Measurements from ENCODE around the gene DNAJC6.

DNA sequence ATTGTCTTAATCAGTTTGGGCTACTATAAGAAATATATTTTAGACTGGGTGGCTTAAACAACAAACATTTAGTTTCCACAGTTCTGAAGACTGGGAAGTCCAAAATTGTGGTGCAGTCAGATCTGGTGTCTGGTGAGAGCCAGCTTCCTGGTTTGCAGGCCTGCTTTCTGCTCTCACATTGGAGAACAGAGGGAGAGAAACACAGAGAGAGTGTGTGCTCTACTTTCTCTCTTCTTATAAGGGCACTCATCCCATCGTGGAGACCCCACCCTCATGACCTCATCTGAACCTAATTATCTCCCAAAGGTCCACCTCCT is 115.2 kb downstream of the DNAJC6 start:
- TF ChIP-seq, protein P1, sequence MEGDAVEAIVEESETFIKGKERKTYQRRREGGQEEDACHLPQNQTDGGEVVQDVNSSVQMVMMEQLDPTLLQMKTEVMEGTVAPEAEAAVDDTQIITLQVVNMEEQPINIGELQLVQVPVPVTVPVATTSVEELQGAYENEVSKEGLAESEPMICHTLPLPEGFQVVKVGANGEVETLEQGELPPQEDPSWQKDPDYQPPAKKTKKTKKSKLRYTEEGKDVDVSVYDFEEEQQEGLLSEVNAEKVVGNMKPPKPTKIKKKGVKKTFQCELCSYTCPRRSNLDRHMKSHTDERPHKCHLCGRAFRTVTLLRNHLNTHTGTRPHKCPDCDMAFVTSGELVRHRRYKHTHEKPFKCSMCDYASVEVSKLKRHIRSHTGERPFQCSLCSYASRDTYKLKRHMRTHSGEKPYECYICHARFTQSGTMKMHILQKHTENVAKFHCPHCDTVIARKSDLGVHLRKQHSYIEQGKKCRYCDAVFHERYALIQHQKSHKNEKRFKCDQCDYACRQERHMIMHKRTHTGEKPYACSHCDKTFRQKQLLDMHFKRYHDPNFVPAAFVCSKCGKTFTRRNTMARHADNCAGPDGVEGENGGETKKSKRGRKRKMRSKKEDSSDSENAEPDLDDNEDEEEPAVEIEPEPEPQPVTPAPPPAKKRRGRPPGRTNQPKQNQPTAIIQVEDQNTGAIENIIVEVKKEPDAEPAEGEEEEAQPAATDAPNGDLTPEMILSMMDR (IDR thresholded peaks at IDR 0.05; ENCODE audit: poor library complexity): no peak
- TF ChIP-seq EZH2 (IDR thresholded peaks at IDR 0.05; ENCODE audit: borderline replicate concordance) (no peak), EZH2phosphoT487 (IDR thresholded peaks at IDR 0.05; ENCODE audit: low read depth, severe bottlenecking, unreplicated experiment) (no peak)

Data from hepatocyte (in vitro differentiated cells).